ENCODE data around the gene EIF2S3.

- TF ChIP-seq CTCF (IDR thresholded peaks at IDR 0.05; ENCODE audit: insufficient read depth, low read length) = no peak
- TF ChIP-seq SPI1 (IDR thresholded peaks at IDR 0.05; ENCODE audit: borderline replicate concordance, low read depth) = no peak
- TF ChIP-seq POLR2AphosphoS5 (IDR thresholded peaks at IDR 0.05; ENCODE audit: low read depth) = no peak
- no peak for TF ChIP-seq REST (IDR thresholded peaks at IDR 0.05; ENCODE audit: insufficient replicate concordance, low read depth)
Observed at GRCh38 chrX:24093746-24094145, 39.0 kb downstream of the EIF2S3 start.

Data from HL-60 (cell line).